ENCODE measurements around the gene SLC35F4.

SLC35F4 gene

GRCh38 chr14:57749267-57749666 lies 116.6 kb downstream of the SLC35F4 start:
- Histone ChIP-seq H3K36me3 (ENCODE audit: control insufficient read depth, insufficient read depth, low read length) (no peaks in the 10 kb centered on the region), H3K27me3 (replicated peaks; ENCODE audit: control insufficient read depth, insufficient read depth, low read length) (no peaks in the 10 kb centered on the region), H3K4me3 (replicated peaks; ENCODE audit: low read depth, low read length) (no peak overlapping the region)
- no peak for DNase-seq (ENCODE audit: extremely low read depth, insufficient read length)
- no peak for TF ChIP-seq CTCF (IDR thresholded peaks at IDR 0.05; ENCODE audit: insufficient read depth, low read length, poor library complexity, severe bottlenecking)

- no peak for DNase-seq (ENCODE audit: extremely low read depth, insufficient read length)
- Histone ChIP-seq H3K4me3 (replicated peaks; ENCODE audit: low read depth, low read length) (no peak overlapping the region), H3K36me3 (ENCODE audit: control insufficient read depth, insufficient read depth, low read length) (no peaks in the 10 kb centered on the region), H3K27me3 (replicated peaks; ENCODE audit: control insufficient read depth, insufficient read depth, low read length) (no peaks in the 10 kb centered on the region)
- TF ChIP-seq CTCF (IDR thresholded peaks at IDR 0.05; ENCODE audit: insufficient read depth, low read length, poor library complexity, severe bottlenecking) = no peak
Observed at GRCh38 chr14:57748279-57748678, 117.6 kb downstream of the SLC35F4 start.

GRCh38 chr14:57747036-57747435 lies 118.9 kb downstream of the SLC35F4 start:
- no peaks in the 10 kb centered on the region for H3K36me3 ChIP-seq (ENCODE audit: control insufficient read depth, insufficient read depth, low read length)
- no peak for TF ChIP-seq CTCF (IDR thresholded peaks at IDR 0.05; ENCODE audit: insufficient read depth, low read length, poor library complexity, severe bottlenecking)
- H3K27me3 ChIP-seq (replicated peaks; ENCODE audit: control insufficient read depth, insufficient read depth, low read length) = no peaks in the 10 kb centered on the region
- DNase-seq (ENCODE audit: extremely low read depth, insufficient read length) = no peak
- H3K4me3 ChIP-seq (replicated peaks; ENCODE audit: low read depth, low read length) = no peak overlapping the region

- no peak overlapping the region for H3K4me3 ChIP-seq (replicated peaks; ENCODE audit: low read depth, low read length)
- no peaks in the 10 kb centered on the region for H3K27me3 ChIP-seq (replicated peaks; ENCODE audit: control insufficient read depth, insufficient read depth, low read length)
- TF ChIP-seq CTCF (IDR thresholded peaks at IDR 0.05; ENCODE audit: insufficient read depth, low read length, poor library complexity, severe bottlenecking) = no peak
- H3K36me3 ChIP-seq (ENCODE audit: control insufficient read depth, insufficient read depth, low read length) = no peaks in the 10 kb centered on the region
- no peak for DNase-seq (ENCODE audit: extremely low read depth, insufficient read length)
Observed at GRCh38 chr14:57746563-57746962, 119.3 kb downstream of the SLC35F4 start.

GRCh38 chr14:57739516-57739915 lies 126.4 kb downstream of the SLC35F4 start:
- Histone ChIP-seq H3K4me3 (replicated peaks; ENCODE audit: low read depth, low read length) (no peak overlapping the region), H3K36me3 (ENCODE audit: control insufficient read depth, insufficient read depth, low read length) (no peaks in the 10 kb centered on the region), H3K27me3 (replicated peaks; ENCODE audit: control insufficient read depth, insufficient read depth, low read length) (no peaks in the 10 kb centered on the region)
- TF ChIP-seq CTCF (IDR thresholded peaks at IDR 0.05; ENCODE audit: insufficient read depth, low read length, poor library complexity, severe bottlenecking) = no peak
- DNase-seq (ENCODE audit: extremely low read depth, insufficient read length) = no peak

GRCh38 chr14:57737598-57737997 lies 128.3 kb downstream of the SLC35F4 start:
- H3K27me3 ChIP-seq (replicated peaks; ENCODE audit: control insufficient read depth, insufficient read depth, low read length) = no peaks in the 10 kb centered on the region
- no peaks in the 10 kb centered on the region for H3K36me3 ChIP-seq (ENCODE audit: control insufficient read depth, insufficient read depth, low read length)
- no peak for DNase-seq (ENCODE audit: extremely low read depth, insufficient read length)
- H3K4me3 ChIP-seq (replicated peaks; ENCODE audit: low read depth, low read length) = no peak overlapping the region
- no peak for TF ChIP-seq CTCF (IDR thresholded peaks at IDR 0.05; ENCODE audit: insufficient read depth, low read length, poor library complexity, severe bottlenecking)
